ENCODE measurements around the gene ASB7. TPM values are rescaled to one million over a fixed set of nuclear protein-coding genes. Genes with fewer than 3 reads are reported as not detected.

The ASB7 gene
- total and polyA plus RNA-seq, 7 donors, result 2.3 to 6.9 (median 5.4) TPM

GRCh38 chr15:100686725-100687473, 84.5 kb downstream of the ASB7 start:
- ATAC-seq (peak in 3 of 4 donors; percentile 7 to 31 (median 10)), DNase-seq (no peak)
- Histone ChIP-seq H3K36me3 (ENCODE audit: insufficient read depth in 1 of 2, low read depth in 1 of 2) (no peaks in the 10 kb centered on the region), H3K27ac (peak overlapping the region; percentile 55), H3K27me3 (ENCODE audit: insufficient read depth in 3 of 3, low read length in 2 of 3) (no peaks in the 10 kb centered on the region), H3K4me3 (no peak overlapping the region), H3K9me3 (no peaks in the 10 kb centered on the region), H3K4me1 (no peaks in the 10 kb centered on the region)
- intact Hi-C loops (cut with DNase I), result no loop called here
- TF ChIP-seq CTCF (IDR thresholded peaks at IDR 0.05), result no peak
- 82% methylated on average over 15 of the region's 15 CpGs for WGBS, 3 donors

GRCh38 chr15:100687582-100688141, 85.3 kb downstream of the ASB7 start:
- Histone ChIP-seq H3K4me1 (no peaks in the 10 kb centered on the region), H3K9me3 (no peaks in the 10 kb centered on the region), H3K4me3 (no peak overlapping the region), H3K36me3 (ENCODE audit: insufficient read depth in 1 of 2, low read depth in 1 of 2) (no peaks in the 10 kb centered on the region), H3K27me3 (ENCODE audit: insufficient read depth in 3 of 3, low read length in 2 of 3) (no peaks in the 10 kb centered on the region), H3K27ac (peak overlapping the region; percentile 55)
- ATAC-seq (peak; percentile 27 to 63 (median 47)), DNase-seq (peak in 1 of 2 donors; percentile 67)
- intact Hi-C loops (cut with DNase I), result no loop called here
- no peak for TF ChIP-seq CTCF (IDR thresholded peaks at IDR 0.05)
- WGBS, 3 donors, result 59 to 63% (median 63%) methylated on average over 11 of the region's 11 CpGs

GRCh38 chr15:100688549-100689120, 86.2 kb downstream of the ASB7 start:
- no peak for ATAC-seq
- no peaks in the 10 kb centered on the region for H3K4me1 ChIP-seq
- no peaks in the 10 kb centered on the region for H3K36me3 ChIP-seq (ENCODE audit: insufficient read depth in 1 of 2, low read depth in 1 of 2)
- peak overlapping the region; percentile 36 for H3K27ac ChIP-seq
- no peak for DNase-seq
- no peak for TF ChIP-seq CTCF (IDR thresholded peaks at IDR 0.05)
- WGBS, 3 donors, result 83 to 88% (median 87%) methylated on average over 13 of the region's 13 CpGs
- H3K9me3 ChIP-seq, result no peaks in the 10 kb centered on the region
- H3K27me3 ChIP-seq (ENCODE audit: insufficient read depth in 3 of 3, low read length in 2 of 3), result no peaks in the 10 kb centered on the region
- no peak overlapping the region for H3K4me3 ChIP-seq
- intact Hi-C loops (cut with DNase I), result no loop called here

- TF ChIP-seq CTCF (IDR thresholded peaks at IDR 0.05), result no peak
- intact Hi-C loops (cut with DNase I), result no loop called here
- Histone ChIP-seq H3K4me1 (no peaks in the 10 kb centered on the region), H3K27ac (no peak overlapping the region), H3K36me3 (ENCODE audit: insufficient read depth in 1 of 2, low read depth in 1 of 2) (no peaks in the 10 kb centered on the region), H3K27me3 (ENCODE audit: insufficient read depth in 3 of 3, low read length in 2 of 3) (no peaks in the 10 kb centered on the region), H3K4me3 (no peak overlapping the region), H3K9me3 (no peaks in the 10 kb centered on the region)
- DNase-seq (no peak), ATAC-seq (no peak)
- WGBS, 3 donors, result 85 to 93% (median 90%) methylated on average over 11 of the region's 11 CpGs
Observed at GRCh38 chr15:100689131-100689899, 86.9 kb downstream of the ASB7 start.
